Measurements from ENCODE around the gene ZBTB7B. TPM values are rescaled to one million over a fixed set of nuclear protein-coding genes. Genes with fewer than 3 reads are reported as not detected.
"Not testable (repeated sequence)": the region's sequence is repeated elsewhere in the genome, so short reads cannot be mapped to it uniquely, and the experiment has no call there.

ZBTB7B gene
- total RNA-seq, 2 experiments from 2014 or later: 124 to 125 TPM

GRCh38 chr1:154975409-154976059 lies 27.1 kb upstream of the ZBTB7B start:
- ChIA-PET CTCF (interaction anchor here (1.0 to 12.9 kb wide), 5 partner anchors 8 to 76 kb away, joined by 5 to 80 read pairs (median 20); partner anchors contain the start of genes ADAM15, FLAD1 and PYGO2), POLR2A (interaction anchor here (1.1 to 3.2 kb wide), 7 partner anchors 8 to 32 kb away, joined by 3 to 27 read pairs (median 4); partner anchors contain the start of genes FLAD1, LENEP and PYGO2)
- H3K4me3 Mint-ChIP-seq: no peak overlapping the region
- DNase-seq: peak; percentile 73
- H3K4me1 Mint-ChIP-seq (ENCODE audit: low read depth): peaks cover 25% of the 10 kb centered on the region
- intact Hi-C loops (cut with micrococcal nuclease): loop anchor here (2.0 kb wide), 1 partner anchor 109 kb away; no protein-coding TSS in a partner anchor
- no peaks in the 10 kb centered on the region for H3K27me3 Mint-ChIP-seq
- no peaks in the 10 kb centered on the region for H3K9me3 Mint-ChIP-seq
- peaks cover 20% of the 10 kb centered on the region for H3K36me3 Mint-ChIP-seq
- no peak overlapping the region for H3K27ac Mint-ChIP-seq

GRCh38 chr1:154977762-154978161 lies 24.8 kb upstream of the ZBTB7B start:
- H3K27ac Mint-ChIP-seq: not testable (repeated sequence)

GRCh38 chr1:154978360-154978759 lies 24.2 kb upstream of the ZBTB7B start:
- no peaks in the 10 kb centered on the region for H3K9me3 Mint-ChIP-seq
- CTCF ChIA-PET: interaction anchor here (0.6 to 12.9 kb wide), 3 partner anchors 19 to 73 kb away, joined by 4 to 80 read pairs (median 11); no protein-coding TSS in a partner anchor
- POLR2A ChIA-PET: no interaction called here
- no peak for DNase-seq
- intact Hi-C loops (cut with micrococcal nuclease): no loop called here
- H3K27ac Mint-ChIP-seq: no peak overlapping the region
- peaks cover 5% of the 10 kb centered on the region for H3K4me1 Mint-ChIP-seq (ENCODE audit: low read depth)
- no peaks in the 10 kb centered on the region for H3K27me3 Mint-ChIP-seq
- H3K36me3 Mint-ChIP-seq: peaks cover 23% of the 10 kb centered on the region
- no peak overlapping the region for H3K4me3 Mint-ChIP-seq

More at GRCh38 chr1:154977762-154978161, 24.8 kb upstream of the ZBTB7B start:
- intact Hi-C loops (cut with micrococcal nuclease); H3K4me3 Mint-ChIP-seq; H3K9me3 Mint-ChIP-seq; H3K27me3 Mint-ChIP-seq; POLR2A ChIA-PET; H3K4me1 Mint-ChIP-seq (ENCODE audit: low read depth); DNase-seq: not testable (repeated sequence)
- CTCF ChIA-PET: interaction anchor here (0.6 to 12.9 kb wide), 2 partner anchors 20 to 74 kb away, joined by 4 to 80 read pairs; no protein-coding TSS in a partner anchor
- H3K36me3 Mint-ChIP-seq: peaks cover 23% of the 10 kb centered on the region

GRCh38 chr1:154982341-154982740 lies 20.3 kb upstream of the ZBTB7B start:
- Mint-ChIP-seq H3K27me3 (no peaks in the 10 kb centered on the region), H3K9me3 (no peaks in the 10 kb centered on the region), H3K36me3 (peaks cover 24% of the 10 kb centered on the region), H3K27ac (no peak overlapping the region), H3K4me1 (ENCODE audit: low read depth) (peaks cover 13% of the 10 kb centered on the region), H3K4me3 (no peak overlapping the region)
- no peak for DNase-seq
- intact Hi-C loops (cut with micrococcal nuclease): loop anchor here (5.0 kb wide), 1 partner anchor 80 kb away; the partner anchor contains the start of gene EFNA4
- ChIA-PET CTCF (interaction anchor here (1.0 to 4.4 kb wide), 8 partner anchors 8 to 103 kb away, joined by 3 to 82 read pairs (median 8); partner anchors contain the start of gene CKS1B), POLR2A (interaction anchor here (1.0 to 2.7 kb wide), 8 partner anchors 8 to 42 kb away, joined by 3 to 27 read pairs (median 6); partner anchors contain the start of genes CKS1B and LENEP)

- no peaks in the 10 kb centered on the region for H3K27me3 Mint-ChIP-seq
- ChIA-PET POLR2A (interaction anchor here (0.9 to 2.7 kb wide), 13 partner anchors 9 to 47 kb away, joined by 3 to 27 read pairs (median 6); partner anchors contain the start of genes CKS1B, LENEP, PMVK and PYGO2), CTCF (interaction anchor here (0.9 to 4.4 kb wide), 17 partner anchors 9 to 102 kb away, joined by 3 to 82 read pairs (median 6); partner anchors contain the start of genes ADAM15, CKS1B, LENEP and PBXIP1)
- intact Hi-C loops (cut with micrococcal nuclease): loop anchor here (1.0 to 5.0 kb wide), 5 partner anchors 9 to 101 kb away; partner anchors contain the start of genes CKS1B and EFNA4
- DNase-seq: peak; percentile 98
- no peak within 1 kb of the TSS for H3K27ac Mint-ChIP-seq
- H3K36me3 Mint-ChIP-seq: peaks cover 17% of the 10 kb centered on the region
- no peak within 1 kb of the TSS for H3K4me3 Mint-ChIP-seq
- H3K4me1 Mint-ChIP-seq (ENCODE audit: low read depth): peaks cover 14% of the 10 kb centered on the region
- no peaks in the 10 kb centered on the region for H3K9me3 Mint-ChIP-seq
These were observed 19.5 kb upstream of the ZBTB7B start, which contains the start of gene FLAD1 for GRCh38 chr1:154982897-154983648. TSS of gene FLAD1 (plus strand) at chr1:154983344. CDS start at chr1:154983695, 351 bp downstream.

- DNase-seq: peak; percentile 36
- Mint-ChIP-seq H3K27me3 (no peaks in the 10 kb centered on the region), H3K36me3 (peaks cover 22% of the 10 kb centered on the region), H3K4me3 (no peak overlapping the region), H3K9me3 (no peaks in the 10 kb centered on the region), H3K4me1 (ENCODE audit: low read depth) (peaks cover 22% of the 10 kb centered on the region), H3K27ac (no peak overlapping the region)
- ChIA-PET CTCF (interaction anchor here (0.9 to 4.4 kb wide), 18 partner anchors 9 to 108 kb away, joined by 3 to 82 read pairs (median 6); partner anchors contain the start of genes ADAM15, CKS1B, LENEP and PBXIP1), POLR2A (interaction anchor here (0.7 to 2.7 kb wide), 15 partner anchors 10 to 281 kb away, joined by 3 to 27 read pairs (median 6); partner anchors contain the start of genes CKS1B, LENEP, PMVK and PYGO2)
- intact Hi-C loops (cut with micrococcal nuclease): loop anchor here (1.0 to 5.0 kb wide), 5 partner anchors 10 to 100 kb away; partner anchors contain the start of genes CKS1B and EFNA4
These were observed 18.7 kb upstream of the ZBTB7B start for GRCh38 chr1:154983776-154984466.

- DNase-seq; POLR2A ChIA-PET; H3K9me3 Mint-ChIP-seq; H3K27ac Mint-ChIP-seq; H3K27me3 Mint-ChIP-seq; H3K4me3 Mint-ChIP-seq; intact Hi-C loops (cut with micrococcal nuclease): not testable (repeated sequence)
- H3K36me3 Mint-ChIP-seq: peaks cover 25% of the 10 kb centered on the region
- CTCF ChIA-PET: interaction anchor here (1.1 to 2.3 kb wide), 3 partner anchors 9 to 31 kb away, joined by 3 to 8 read pairs (median 4); no protein-coding TSS in a partner anchor
- H3K4me1 Mint-ChIP-seq (ENCODE audit: low read depth): peaks cover 22% of the 10 kb centered on the region
These were observed 15.9 kb upstream of the ZBTB7B start for GRCh38 chr1:154986736-154987135.

- ChIA-PET POLR2A (no interaction called here), CTCF (interaction anchor here (1.1 to 2.3 kb wide), 5 partner anchors 9 to 32 kb away, joined by 3 to 8 read pairs (median 4); partner anchors contain the start of gene PBXIP1)
- Mint-ChIP-seq H3K36me3 (peaks cover 25% of the 10 kb centered on the region), H3K9me3 (no peaks in the 10 kb centered on the region), H3K4me1 (ENCODE audit: low read depth) (peaks cover 22% of the 10 kb centered on the region), H3K27ac (no peak overlapping the region), H3K27me3 (no peaks in the 10 kb centered on the region), H3K4me3 (no peak overlapping the region)
- intact Hi-C loops (cut with micrococcal nuclease): no loop called here
- DNase-seq: no peak
These were observed 15.3 kb upstream of the ZBTB7B start for GRCh38 chr1:154987326-154987725.

- POLR2A ChIA-PET: interaction anchor here (0.8 kb wide), 1 partner anchor 23 kb away, joined by 3 read pairs; no protein-coding TSS in a partner anchor
- no peaks in the 10 kb centered on the region for H3K27me3 Mint-ChIP-seq
- intact Hi-C loops (cut with micrococcal nuclease): no loop called here
- no peak overlapping the region for H3K27ac Mint-ChIP-seq
- DNase-seq: no peak
- peaks cover 27% of the 10 kb centered on the region for H3K36me3 Mint-ChIP-seq
- H3K9me3 Mint-ChIP-seq: no peaks in the 10 kb centered on the region
- H3K4me1 Mint-ChIP-seq (ENCODE audit: low read depth): peaks cover 22% of the 10 kb centered on the region
- CTCF ChIA-PET: interaction anchor here (0.8 to 2.3 kb wide), 5 partner anchors 8 to 33 kb away, joined by 3 to 8 read pairs (median 4); partner anchors contain the start of gene PBXIP1
- H3K4me3 Mint-ChIP-seq: no peak overlapping the region
These were observed 14.3 kb upstream of the ZBTB7B start for GRCh38 chr1:154988058-154988954.

- H3K9me3 Mint-ChIP-seq: no peaks in the 10 kb centered on the region
- H3K4me3 Mint-ChIP-seq: no peak overlapping the region
- intact Hi-C loops (cut with micrococcal nuclease): no loop called here
- peaks cover 18% of the 10 kb centered on the region for H3K4me1 Mint-ChIP-seq (ENCODE audit: low read depth)
- ChIA-PET POLR2A (no interaction called here), CTCF (interaction anchor here (1.2 kb wide), 1 partner anchor 72 kb away, joined by 5 read pairs; no protein-coding TSS in a partner anchor)
- no peaks in the 10 kb centered on the region for H3K27me3 Mint-ChIP-seq
- no peak for DNase-seq
- H3K27ac Mint-ChIP-seq: no peak overlapping the region
- peaks cover 27% of the 10 kb centered on the region for H3K36me3 Mint-ChIP-seq
These were observed 13.3 kb upstream of the ZBTB7B start for GRCh38 chr1:154989195-154989860.

All from activated CD4-positive, alpha-beta memory T cell treated with anti-CD3 and anti-CD28 coated beads for 36 hours (primary cell).